PC-3 (cell line): ENCODE measurements around the gene DNLZ. TPM values are rescaled to one million over a fixed set of nuclear protein-coding genes. Genes with fewer than 3 reads are reported as not detected.
"Not testable (repeated sequence)": the region's sequence is repeated elsewhere in the genome, so short reads cannot be mapped to it uniquely, and the experiment has no call there.

Experiments used
- ATAC-seq: fragments of 200-7000 bp; cut with Tn5 transposase; 2 replicates; pipeline ENCODE4 v1.9.1; 2020; ENCODE audit warnings: mild to moderate bottlenecking, moderate library complexity
- BruUV-seq: library from RNA; stranded (reverse); fragments of 400-500 nt; replicated peaks from 2 replicates; lab custom pipeline; 2021; lab: Mats Ljungman, UMichigan
- CTCF ChIA-PET: fragments of 300-600 bp; sonication (Branson Sonifier 250); formaldehyde crosslinking; loops from one replicate; lab custom pipeline; 2022; ENCODE audit warnings: antibody characterized with exemption; lab: Charles Lee
- POLR2A ChIA-PET: fragments of 300-600 bp; sonication (Branson Sonifier 250); formaldehyde crosslinking; loops from one replicate; lab custom pipeline; 2022; ENCODE audit warnings: antibody characterized with exemption; ENCODE audit not compliant: unreplicated experiment; lab: Charles Lee
- DNase-seq: peaks from one replicate; pipeline ENCODE4 v3.0.0-alpha.2; 2015
- H2AFZ ChIP-seq: fragments of 300-600 bp; sonication (generic); 2 replicates; pipeline ENCODE4 v1.6.0; 2016; ENCODE audit warnings: antibody characterized with exemption, low read length
- H3F3A ChIP-seq: fragments of 300-600 bp; sonication (generic); one replicate; pipeline ENCODE4 v1.6.0; 2017; ENCODE audit warnings: antibody characterized with exemption, low read length, control low read depth, mild to moderate bottlenecking; ENCODE audit not compliant: unreplicated experiment
- H3K27ac ChIP-seq: fragments of 300-600 bp; sonication (generic); 2 replicates; pipeline ENCODE4 v1.5.1; 2016; ENCODE audit warnings: mild to moderate bottlenecking, low read length
- H3K27me3 ChIP-seq: fragments of 300-600 bp; sonication (generic); 2 replicates; pipeline ENCODE4 v1.6.1; 2016; ENCODE audit warnings: low read length, mixed read lengths
- H3K36me3 ChIP-seq: fragments of 300-600 bp; sonication (generic); 2 replicates; pipeline ENCODE4 v1.6.1; 2016; ENCODE audit warnings: low read depth, mixed run types, low read length, mixed read lengths
- H3K4me1 ChIP-seq: fragments of 300-600 bp; sonication (generic); 2 replicates; pipeline ENCODE4 v1.5.1; 2016; ENCODE audit warnings: low read length; ENCODE audit not compliant: insufficient read depth
- H3K4me2 ChIP-seq: fragments of 300-600 bp; sonication (generic); 2 replicates; pipeline ENCODE4 v1.6.0; 2016; ENCODE audit warnings: low read length
- H3K4me3 ChIP-seq: fragments of 300-600 bp; sonication (generic); 2 replicates; pipeline ENCODE4 v1.5.1; 2016; ENCODE audit warnings: mild to moderate bottlenecking, low read length, mixed read lengths
- H3K79me2 ChIP-seq: fragments of 300-600 bp; sonication (generic); 2 replicates; pipeline ENCODE4 v1.6.1; 2017; ENCODE audit warnings: low read length, mixed read lengths
- H3K9ac ChIP-seq: fragments of 300-600 bp; sonication (generic); 2 replicates; pipeline ENCODE4 v1.6.0; 2016; ENCODE audit warnings: mild to moderate bottlenecking, low read length
- H3K9me2 ChIP-seq: fragments of 300-600 bp; sonication (generic); replicated peaks from 2 replicates; pipeline ENCODE4 v1.6.1; 2016; ENCODE audit warnings: mixed run types, low read length, mixed read lengths
- H3K9me3 ChIP-seq: fragments of 300-600 bp; sonication (generic); 2 replicates; pipeline ENCODE4 v1.6.1; 2016; ENCODE audit warnings: low read length, mixed read lengths
- H4K20me1 ChIP-seq: fragments of 300-600 bp; sonication (generic); 2 replicates; pipeline ENCODE4 v1.6.1; 2016; ENCODE audit warnings: low read length, mixed read lengths
- EZH2 ChIP-seq: fragments of 300-600 bp; sonication (generic); IDR thresholded peaks from one replicate; pipeline ENCODE4 v1.6.1; 2017; ENCODE audit warnings: antibody characterized with exemption, mild to moderate bottlenecking, low read length; ENCODE audit not compliant: unreplicated experiment
- EZH2phosphoT487 ChIP-seq: fragments of 300-600 bp; sonication (generic); IDR thresholded peaks from 2 replicates; pipeline ENCODE4 v1.6.1; 2018; ENCODE audit warnings: mild to moderate bottlenecking, antibody characterized with exemption, low read length, borderline replicate concordance
- intact Hi-C: fragments of 100-400 bp; cut with micrococcal nuclease; formaldehyde crosslinking; loops from 2 replicates; pipeline ENCODE4 v1.9.0; 2023
- total RNA-seq: library from RNA; depleted of rRNA; stranded (reverse); fragments of >200 nt; gene quantifications from 2 replicates; pipeline ENCODE4 v1.2.3, GENCODE V29; 2014
- TF ChIP-seq, protein P1 (sequence below): fragments of 300-600 bp; sonication (generic); conservative IDR thresholded peaks from 2 replicates; pipeline ENCODE4 v1.5.1; 2017; ENCODE audit warnings: antibody characterized with exemption, low read depth, mild to moderate bottlenecking, low read length

DNLZ gene
- total RNA-seq, 1 experiment from 2014 or later = 51.4 TPM

DNA sequence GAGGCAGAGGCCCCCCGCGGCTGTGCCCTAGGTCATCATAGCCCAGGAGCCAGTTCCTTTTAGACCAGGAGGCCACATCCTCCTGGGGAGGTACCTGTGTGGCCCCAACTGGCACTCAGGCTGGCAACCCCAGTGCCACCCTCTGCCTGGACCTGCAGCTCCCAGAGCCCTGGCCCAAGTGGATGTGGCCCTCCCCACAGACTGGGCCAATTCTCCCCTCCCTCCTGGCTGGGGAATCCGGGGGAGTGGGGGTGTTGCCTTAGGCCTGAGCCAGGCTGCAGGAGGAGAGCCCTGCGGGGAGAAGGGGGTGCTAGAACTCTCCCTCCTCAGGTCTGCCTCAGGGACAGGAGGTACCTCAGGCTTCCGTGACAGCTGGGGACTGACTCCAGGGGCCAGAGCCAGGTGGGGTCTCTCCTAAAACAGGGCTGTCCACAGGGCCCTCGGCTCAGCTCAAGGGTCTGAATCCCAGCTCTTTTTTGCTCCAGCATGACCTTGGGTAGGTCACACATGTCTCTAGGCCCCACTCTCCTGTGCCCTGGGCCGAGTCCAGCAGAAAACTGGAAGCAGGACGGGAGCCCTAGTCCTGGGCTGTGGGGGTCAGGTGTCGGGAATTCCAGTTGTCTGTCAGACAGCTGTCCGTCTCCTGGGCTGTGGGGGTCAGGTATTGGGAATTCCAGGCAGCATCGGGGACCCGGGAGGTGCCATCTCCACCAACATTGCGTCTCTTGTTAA is 9.6 kb downstream of the DNLZ start:
- no peaks in the 10 kb centered on the region for H3K9me3 ChIP-seq
- H3K4me2 ChIP-seq = no peak overlapping the region
- no peak overlapping the region for H2AFZ ChIP-seq
- no peaks in the 10 kb centered on the region for H3F3A ChIP-seq
- H3K4me3 ChIP-seq = no peak overlapping the region
- DNase-seq (no peak), ATAC-seq (no peak; the same call in 1 of the 2 replicates)
- TF ChIP-seq, protein P1, sequence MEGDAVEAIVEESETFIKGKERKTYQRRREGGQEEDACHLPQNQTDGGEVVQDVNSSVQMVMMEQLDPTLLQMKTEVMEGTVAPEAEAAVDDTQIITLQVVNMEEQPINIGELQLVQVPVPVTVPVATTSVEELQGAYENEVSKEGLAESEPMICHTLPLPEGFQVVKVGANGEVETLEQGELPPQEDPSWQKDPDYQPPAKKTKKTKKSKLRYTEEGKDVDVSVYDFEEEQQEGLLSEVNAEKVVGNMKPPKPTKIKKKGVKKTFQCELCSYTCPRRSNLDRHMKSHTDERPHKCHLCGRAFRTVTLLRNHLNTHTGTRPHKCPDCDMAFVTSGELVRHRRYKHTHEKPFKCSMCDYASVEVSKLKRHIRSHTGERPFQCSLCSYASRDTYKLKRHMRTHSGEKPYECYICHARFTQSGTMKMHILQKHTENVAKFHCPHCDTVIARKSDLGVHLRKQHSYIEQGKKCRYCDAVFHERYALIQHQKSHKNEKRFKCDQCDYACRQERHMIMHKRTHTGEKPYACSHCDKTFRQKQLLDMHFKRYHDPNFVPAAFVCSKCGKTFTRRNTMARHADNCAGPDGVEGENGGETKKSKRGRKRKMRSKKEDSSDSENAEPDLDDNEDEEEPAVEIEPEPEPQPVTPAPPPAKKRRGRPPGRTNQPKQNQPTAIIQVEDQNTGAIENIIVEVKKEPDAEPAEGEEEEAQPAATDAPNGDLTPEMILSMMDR = no peak
- TF ChIP-seq EZH2phosphoT487 = no peak
- no TSS peak for BruUV-seq
- no peaks in the 10 kb centered on the region for H3K27me3 ChIP-seq
- H3K36me3 ChIP-seq = no peaks in the 10 kb centered on the region
- H3K79me2 ChIP-seq = no peaks in the 10 kb centered on the region
- ChIA-PET POLR2A (interaction anchor here (0.6 to 1.0 kb wide), 2 partner anchors 9 to 258 kb away, joined by 3 to 6 read pairs; no protein-coding TSS in a partner anchor), CTCF (no interaction called here)
- intact Hi-C loops = no loop called here
- H4K20me1 ChIP-seq = no peaks in the 10 kb centered on the region
- no peak overlapping the region for H3K9ac ChIP-seq
- no peak overlapping the region for H3K27ac ChIP-seq
- H3K9me2 ChIP-seq = no peaks in the 10 kb centered on the region
- H3K4me1 ChIP-seq = peaks cover 6% of the 10 kb centered on the region; the same call in 1 of the 2 replicates

- H3K9ac ChIP-seq = no peak overlapping the region
- intact Hi-C loops = no loop called here
- DNase-seq (no peak), ATAC-seq (no peak)
- H3K27me3 ChIP-seq = no peaks in the 10 kb centered on the region
- no peaks in the 10 kb centered on the region for H3K9me2 ChIP-seq
- no peak overlapping the region for H3K4me3 ChIP-seq
- POLR2A ChIA-PET = no interaction called here
- peaks cover 6% of the 10 kb centered on the region; the same call in 1 of the 2 replicates for H3K4me1 ChIP-seq
- no peak overlapping the region for H3K4me2 ChIP-seq
- no peaks in the 10 kb centered on the region for H3K9me3 ChIP-seq
- H4K20me1 ChIP-seq = no peaks in the 10 kb centered on the region
- CTCF ChIA-PET = no interaction called here
- no TSS peak for BruUV-seq
- no peak for TF ChIP-seq EZH2
- no peak for TF ChIP-seq EZH2phosphoT487
- TF ChIP-seq, protein P1 = no peak
- no peak overlapping the region for H2AFZ ChIP-seq
- H3K79me2 ChIP-seq = no peaks in the 10 kb centered on the region
- no peaks in the 10 kb centered on the region for H3F3A ChIP-seq
- H3K27ac ChIP-seq = no peak overlapping the region
- H3K36me3 ChIP-seq = no peaks in the 10 kb centered on the region
Observed at GRCh38 chr9:136353088-136353487, 10.5 kb downstream of the DNLZ start.

GRCh38 chr9:136352682-136353081 is 10.9 kb downstream of the DNLZ start:
- POLR2A ChIA-PET = no interaction called here
- Histone ChIP-seq H3K79me2 (no peaks in the 10 kb centered on the region), H3K4me3 (no peak overlapping the region), H3K9me2 (no peaks in the 10 kb centered on the region), H3K36me3 (no peaks in the 10 kb centered on the region), H3K4me1 (peaks cover 6% of the 10 kb centered on the region; the same call in 1 of the 2 replicates), H3K4me2 (no peak overlapping the region), H3K9me3 (no peaks in the 10 kb centered on the region), H4K20me1 (no peaks in the 10 kb centered on the region), H3F3A (no peaks in the 10 kb centered on the region), H3K27ac (no peak overlapping the region), H3K9ac (no peak overlapping the region), H2AFZ (no peak overlapping the region), H3K27me3 (no peaks in the 10 kb centered on the region)
- CTCF ChIA-PET = no interaction called here
- no TSS peak for BruUV-seq
- TF ChIP-seq EZH2phosphoT487 (no peak), EZH2 (no peak)
- TF ChIP-seq, protein P1 = no peak
- ATAC-seq = no peak
- no peak for DNase-seq
- intact Hi-C loops = no loop called here

GRCh38 chr9:136351868-136352267 is 11.7 kb downstream of the DNLZ start:
- H3K79me2 ChIP-seq, POLR2A ChIA-PET, H3K4me1 ChIP-seq, CTCF ChIA-PET, BruUV-seq, H2AFZ ChIP-seq, H3K9me3 ChIP-seq, ATAC-seq, H4K20me1 ChIP-seq, H3K9me2 ChIP-seq, H3K4me2 ChIP-seq, DNase-seq, H3K36me3 ChIP-seq, intact Hi-C loops, H3K27ac ChIP-seq, H3K27me3 ChIP-seq, H3F3A ChIP-seq, H3K9ac ChIP-seq, H3K4me3 ChIP-seq: not testable (repeated sequence)
